Measurements from ENCODE around the gene LRIG3.
"Not testable (repeated sequence)": the region's sequence is repeated elsewhere in the genome, so short reads cannot be mapped to it uniquely, and the experiment has no call there.

LRIG3 gene

GRCh38 chr12:58930770-58931324 lies 10.5 kb upstream of the LRIG3 start:
- DNase-seq (ENCODE audit: low read depth in 2 of 2) = no peak

GRCh38 chr12:58927120-58927519 lies 6.8 kb upstream of the LRIG3 start:
- no peak for DNase-seq (ENCODE audit: low read depth in 2 of 2)

- no peak for DNase-seq (ENCODE audit: low read depth in 2 of 2)
Observed at GRCh38 chr12:58926586-58926985, 6.3 kb upstream of the LRIG3 start.

- no peak for DNase-seq (ENCODE audit: low read depth in 2 of 2)
Observed at GRCh38 chr12:58925751-58926150, 5.4 kb upstream of the LRIG3 start.

GRCh38 chr12:58925111-58925611 lies 4.9 kb upstream of the LRIG3 start:
- no peak for DNase-seq (ENCODE audit: low read depth in 2 of 2)

- no peak for DNase-seq (ENCODE audit: low read depth in 2 of 2)
Observed at GRCh38 chr12:58924652-58925051, 4.3 kb upstream of the LRIG3 start.

GRCh38 chr12:58923781-58924180 lies 3.5 kb upstream of the LRIG3 start:
- no peak for DNase-seq (ENCODE audit: low read depth in 2 of 2)

- DNase-seq (ENCODE audit: low read depth in 2 of 2) = no peak
Observed at GRCh38 chr12:58922849-58923248, 2.5 kb upstream of the LRIG3 start.

GRCh38 chr12:58920961-58921861 lies 907 bp upstream of the LRIG3 start:
- DNase-seq (ENCODE audit: low read depth in 2 of 2) = no peak

GRCh38 chr12:58919231-58920101 lies 838 bp downstream of the LRIG3 start:
- no peak for DNase-seq (ENCODE audit: low read depth in 2 of 2)

GRCh38 chr12:58918469-58918844 lies 1.8 kb downstream of the LRIG3 start:
- DNase-seq (ENCODE audit: low read depth in 2 of 2) = no peak

GRCh38 chr12:58917699-58918468 lies 2.4 kb downstream of the LRIG3 start:
- DNase-seq (ENCODE audit: low read depth in 2 of 2) = no peak

GRCh38 chr12:58916921-58917511 lies 3.3 kb downstream of the LRIG3 start:
- no peak for DNase-seq (ENCODE audit: low read depth in 2 of 2)

GRCh38 chr12:58916161-58916621 lies 4.1 kb downstream of the LRIG3 start:
- DNase-seq (ENCODE audit: low read depth in 2 of 2) = no peak

- no peak for DNase-seq (ENCODE audit: low read depth in 2 of 2)
Observed at GRCh38 chr12:58915634-58916033, 4.7 kb downstream of the LRIG3 start.

- DNase-seq (ENCODE audit: low read depth in 2 of 2) = no peak
Observed at GRCh38 chr12:58915037-58915436, 5.3 kb downstream of the LRIG3 start.

GRCh38 chr12:58914457-58914856 lies 5.8 kb downstream of the LRIG3 start:
- no peak for DNase-seq (ENCODE audit: low read depth in 2 of 2)

GRCh38 chr12:58907391-58907790 lies 12.9 kb downstream of the LRIG3 start:
- no peak for DNase-seq (ENCODE audit: low read depth in 2 of 2)

GRCh38 chr12:58906917-58907316 lies 13.4 kb downstream of the LRIG3 start:
- DNase-seq (ENCODE audit: low read depth in 2 of 2) = no peak

GRCh38 chr12:58905422-58905821 lies 14.9 kb downstream of the LRIG3 start:
- DNase-seq (ENCODE audit: low read depth in 2 of 2) = no peak

GRCh38 chr12:58902726-58903125 lies 17.6 kb downstream of the LRIG3 start:
- not testable (repeated sequence) for DNase-seq (ENCODE audit: low read depth in 2 of 2)

All from stimulated activated CD8-positive, alpha-beta memory T cell treated with anti-CD3 and anti-CD28 coated beads, Interleukin-2, amount 100 ng/mL, for 48 hours (primary cell).